NT2/D1 (cell line): Measurements from ENCODE around the gene SLC7A6.

Experiments
- SUZ12 ChIP-seq: IDR thresholded peaks from 2 replicates; pipeline ENCODE4 v1.6.1; 2011; ENCODE audit not compliant: insufficient read length, insufficient read depth; ENCODE audit errors: extremely low read depth
- ZNF274 ChIP-seq: IDR thresholded peaks from 2 replicates; pipeline ENCODE4 v1.6.1; 2011; ENCODE audit warnings: mild to moderate bottlenecking, low read depth, low read length

DNA sequence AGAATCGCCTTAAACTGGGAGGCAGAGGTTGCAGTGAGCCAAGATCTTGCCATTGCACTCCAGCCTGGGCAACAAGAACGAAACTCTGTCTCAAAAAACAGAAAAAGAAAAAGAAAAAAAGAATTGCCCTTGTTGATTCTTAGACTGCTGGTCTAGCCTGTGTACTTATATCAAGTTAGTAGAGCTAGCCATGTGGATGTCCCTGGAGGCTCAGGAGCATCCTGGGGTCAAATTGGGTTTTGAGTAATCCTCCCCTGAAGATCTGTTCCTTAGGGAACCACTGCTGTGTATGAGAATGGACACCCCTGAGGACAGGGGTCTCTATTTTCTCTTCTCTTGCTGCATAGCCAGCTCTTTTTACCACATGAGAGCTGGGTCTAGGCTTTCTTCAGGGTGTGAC lies 24.9 kb downstream of the SLC7A6 start:
- TF ChIP-seq SUZ12 (no peak), ZNF274 (no peak)
